GM18868 (cell line): ENCODE data around the gene RPL18.
A peak's percentile ranks its signal among the peaks of the same experiment; 100 is the strongest.

Source experiments
- ATAC-seq: cut with Tn5 transposase; IDR thresholded peaks from one replicate; pipeline ENCODE4 v1.9.1; 2021; ENCODE audit warnings: mild to moderate bottlenecking, moderate library complexity; ENCODE audit not compliant: unreplicated experiment

The RPL18 gene

DNA sequence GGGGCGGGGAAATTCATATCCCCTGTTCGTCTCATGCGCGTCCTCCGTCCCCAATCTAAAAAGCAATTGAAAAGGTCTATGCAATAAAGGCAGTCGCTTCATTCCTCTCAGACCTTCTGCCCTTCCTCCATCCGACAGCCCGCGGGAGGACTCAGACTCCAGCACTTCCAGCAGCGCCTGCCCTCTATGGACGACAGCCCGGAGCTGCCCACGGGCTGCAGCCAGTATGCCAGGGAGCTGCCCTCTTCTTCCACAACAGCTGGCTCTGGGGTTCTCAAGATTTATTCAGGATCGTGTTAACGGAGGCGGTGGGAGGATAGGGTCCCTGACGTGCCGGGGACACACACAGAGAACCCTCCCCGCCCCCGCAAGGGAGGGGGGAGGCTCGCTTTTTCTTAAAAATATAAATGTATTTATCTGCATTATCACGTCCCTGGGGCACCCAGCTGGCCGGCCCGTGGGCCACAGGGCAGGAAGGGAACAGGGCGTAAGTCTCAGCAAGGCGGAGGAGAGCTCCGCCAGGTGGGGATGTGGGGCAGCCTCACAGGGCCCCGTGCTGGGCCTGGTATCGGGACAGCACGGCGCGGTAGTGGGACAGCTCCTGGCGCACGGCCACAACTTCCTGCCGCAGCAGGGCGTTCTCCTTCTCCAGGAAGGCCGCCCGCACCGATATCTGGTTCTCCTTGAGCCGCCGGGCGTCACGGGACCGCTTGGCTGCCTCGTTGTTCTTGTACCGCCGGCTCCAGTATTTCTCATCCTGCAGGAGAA, 11.5 kb upstream of the RPL18 start:
- no peak for ATAC-seq

DNA sequence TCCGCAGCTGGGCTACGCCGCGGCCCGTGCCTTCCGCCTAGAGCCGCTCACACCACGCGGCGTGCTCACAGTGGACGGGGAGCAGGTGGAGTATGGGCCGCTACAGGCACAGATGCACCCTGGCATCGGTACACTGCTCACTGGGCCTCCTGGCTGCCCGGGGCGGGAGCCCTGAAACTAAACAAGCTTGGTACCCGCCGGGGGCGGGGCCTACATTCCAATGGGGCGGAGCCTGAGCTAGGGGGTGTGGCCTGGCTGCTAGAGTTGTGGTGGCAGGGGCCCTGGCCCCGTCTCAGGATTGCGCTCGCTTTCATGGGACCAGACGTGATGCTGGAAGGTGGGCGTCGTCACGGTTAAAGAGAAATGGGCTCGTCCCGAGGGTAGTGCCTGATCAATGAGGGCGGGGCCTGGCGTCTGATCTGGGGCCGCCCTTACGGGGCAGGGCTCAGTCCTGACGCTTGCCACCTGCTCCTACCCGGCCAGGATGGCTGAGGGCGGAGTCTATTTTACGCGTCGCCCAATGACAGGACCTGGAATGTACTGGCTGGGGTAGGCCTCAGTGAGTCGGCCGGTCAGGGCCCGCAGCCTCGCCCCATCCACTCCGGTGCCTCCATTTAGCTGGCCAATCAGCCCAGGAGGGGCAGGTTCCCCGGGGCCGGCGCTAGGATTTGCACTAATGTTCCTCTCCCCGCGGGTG, 10.8 kb upstream of the RPL18 start:
- ATAC-seq, result no peak

DNA sequence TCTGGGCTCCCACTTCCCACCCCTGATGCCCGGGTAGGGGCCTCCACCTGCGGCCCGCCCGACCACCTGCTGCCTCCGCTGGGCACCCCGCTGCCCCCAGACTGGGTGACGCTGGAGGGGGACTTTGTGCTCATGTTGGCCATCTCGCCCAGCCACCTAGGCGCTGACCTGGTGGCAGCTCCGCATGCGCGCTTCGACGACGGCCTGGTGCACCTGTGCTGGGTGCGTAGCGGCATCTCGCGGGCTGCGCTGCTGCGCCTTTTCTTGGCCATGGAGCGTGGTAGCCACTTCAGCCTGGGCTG, 10.3 kb upstream of the RPL18 start:
- ATAC-seq, result no peak

DNA sequence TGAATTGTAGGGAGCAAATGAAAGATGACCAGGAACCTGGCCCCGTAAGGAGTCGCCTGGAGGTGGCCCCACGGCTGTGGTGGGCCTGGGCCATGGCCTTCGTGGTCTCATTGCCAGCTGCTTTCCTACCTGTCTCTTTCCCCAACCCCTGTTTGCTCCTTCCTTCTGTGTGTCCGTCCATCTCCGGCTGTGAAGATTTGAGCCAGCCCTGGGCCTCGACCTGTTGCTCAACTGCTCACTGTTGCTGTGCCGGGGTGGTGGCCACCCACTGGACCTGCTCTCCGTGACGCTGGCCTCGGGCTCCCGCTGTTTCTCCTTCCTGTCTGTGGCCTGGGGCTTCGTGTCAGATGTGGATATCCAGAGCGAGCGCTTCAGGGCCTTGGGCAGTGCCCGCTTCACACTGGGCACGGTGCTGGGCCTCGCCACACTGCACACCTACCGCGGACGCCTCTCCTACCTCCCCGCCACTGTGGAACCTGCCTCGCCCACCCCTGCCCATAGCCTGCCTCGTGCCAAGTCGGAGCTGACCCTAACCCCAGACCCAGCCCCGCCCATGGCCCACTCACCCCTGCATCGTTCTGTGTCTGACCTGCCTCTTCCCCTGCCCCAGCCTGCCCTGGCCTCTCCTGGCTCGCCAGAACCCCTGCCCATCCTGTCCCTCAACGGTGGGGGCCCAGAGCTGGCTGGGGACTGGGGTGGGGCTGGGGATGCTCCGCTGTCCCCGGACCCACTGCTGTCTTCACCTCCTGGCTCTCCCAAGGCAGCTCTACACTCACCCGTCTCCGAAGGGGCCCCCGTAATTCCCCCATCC, 9.7 kb upstream of the RPL18 start:
- no peak for ATAC-seq

DNA sequence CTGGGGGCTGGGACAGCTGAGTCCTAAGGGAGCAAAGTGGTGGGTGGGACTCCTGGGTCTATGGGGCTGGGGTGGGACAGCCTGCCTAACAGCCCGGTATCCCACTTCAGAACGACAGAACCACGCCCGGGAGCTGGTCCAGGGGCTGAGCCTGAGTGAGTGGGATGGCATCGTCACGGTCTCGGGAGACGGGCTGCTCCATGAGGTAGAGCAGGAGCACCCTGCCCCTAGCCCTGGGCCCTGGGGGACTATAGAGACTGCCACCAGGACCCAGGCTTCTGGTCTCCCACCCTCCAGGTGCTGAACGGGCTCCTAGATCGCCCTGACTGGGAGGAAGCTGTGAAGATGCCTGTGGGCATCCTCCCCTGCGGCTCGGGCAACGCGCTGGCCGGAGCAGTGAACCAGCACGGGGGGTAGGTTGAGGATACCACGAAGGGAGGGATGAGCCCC, 8.9 kb upstream of the RPL18 start:
- no peak for ATAC-seq

DNA sequence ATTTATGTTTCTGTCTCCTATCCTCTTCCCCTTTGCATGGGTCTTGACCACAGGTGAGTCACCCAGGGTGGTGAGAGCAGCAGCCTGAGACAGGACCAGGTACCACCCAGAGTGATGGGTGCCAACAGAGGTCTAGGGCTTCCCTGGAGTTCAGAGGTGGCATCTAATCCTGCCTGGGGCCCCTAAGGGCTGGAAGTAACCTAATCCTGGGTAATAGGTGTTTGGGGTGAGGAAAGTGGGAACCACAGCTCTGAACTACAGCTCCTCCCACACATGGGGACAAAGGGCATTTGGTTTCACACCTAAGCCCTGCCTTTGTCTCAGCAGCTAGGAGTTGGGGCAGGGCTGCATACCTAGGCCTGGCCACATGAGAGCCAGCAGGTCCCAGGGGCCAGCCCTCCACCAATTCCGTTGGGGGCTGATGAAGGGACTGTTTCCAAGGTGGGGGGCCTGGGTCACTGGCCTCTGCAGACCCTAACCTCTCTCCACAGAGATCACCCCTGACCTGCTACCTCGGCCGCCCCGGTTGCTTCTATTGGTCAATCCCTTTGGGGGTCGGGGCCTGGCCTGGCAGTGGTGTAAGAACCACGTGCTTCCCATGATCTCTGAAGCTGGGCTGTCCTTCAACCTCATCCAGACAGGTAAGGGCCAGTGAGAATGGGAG, 8.4 kb upstream of the RPL18 start:
- no peak for ATAC-seq

DNA sequence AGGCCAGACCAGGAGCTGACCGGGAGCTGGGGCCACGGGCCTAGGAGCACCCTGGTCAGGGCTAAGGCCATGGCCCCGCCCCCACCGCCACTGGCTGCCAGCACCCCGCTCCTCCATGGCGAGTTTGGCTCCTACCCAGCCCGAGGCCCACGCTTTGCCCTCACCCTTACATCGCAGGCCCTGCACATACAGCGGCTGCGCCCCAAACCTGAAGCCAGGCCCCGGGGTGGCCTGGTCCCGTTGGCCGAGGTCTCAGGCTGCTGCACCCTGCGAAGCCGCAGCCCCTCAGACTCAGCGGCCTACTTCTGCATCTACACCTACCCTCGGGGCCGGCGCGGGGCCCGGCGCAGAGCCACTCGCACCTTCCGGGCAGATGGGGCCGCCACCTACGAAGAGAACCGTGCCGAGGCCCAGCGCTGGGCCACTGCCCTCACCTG, 6.9 kb upstream of the RPL18 start:
- ATAC-seq, result no peak

DNA sequence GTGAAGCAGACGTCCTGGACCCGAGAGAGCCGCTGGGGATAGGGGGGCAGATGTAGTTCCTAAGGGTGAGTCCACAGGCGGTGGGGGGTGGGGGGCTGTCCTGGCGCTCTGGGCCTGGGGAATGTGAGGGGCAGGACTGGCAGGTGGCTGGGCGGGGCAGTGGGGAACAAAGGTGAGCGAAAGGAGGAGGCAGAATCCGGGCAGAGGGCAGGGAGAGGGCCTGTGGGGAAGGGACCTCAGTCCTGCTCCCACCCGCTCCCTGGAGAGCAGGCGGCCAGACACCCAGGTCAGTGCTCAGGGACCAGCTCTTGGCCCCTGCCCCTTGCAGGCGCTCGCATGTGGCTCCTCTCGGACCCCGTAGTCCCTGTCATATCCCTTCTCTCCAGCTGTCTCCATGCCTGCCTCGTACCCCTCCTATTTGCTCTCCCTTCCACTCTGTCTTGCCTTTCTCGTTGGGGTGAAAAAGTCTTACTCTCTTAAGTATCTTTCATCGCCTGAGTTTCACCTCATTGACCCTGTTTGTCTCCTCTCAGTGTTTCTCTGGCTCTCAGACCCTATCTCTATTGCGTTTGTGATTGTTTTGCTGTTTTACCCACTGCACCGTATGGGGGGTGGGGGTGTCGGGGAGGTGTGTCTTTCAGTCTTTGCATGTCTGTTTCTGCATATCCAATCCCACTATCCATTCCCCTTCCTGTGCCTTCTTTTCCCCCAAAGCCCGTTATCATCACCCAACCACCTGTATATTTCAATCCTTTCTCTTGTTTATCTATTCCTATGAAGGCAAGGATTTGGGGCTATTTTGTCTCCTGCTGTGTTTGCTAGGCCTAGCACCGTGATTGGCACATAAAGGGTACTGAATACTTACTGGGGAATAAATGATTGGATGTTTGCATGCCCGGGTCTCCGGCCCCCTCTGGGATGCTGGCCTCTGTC, 6.1 kb upstream of the RPL18 start:
- no peak for ATAC-seq

DNA sequence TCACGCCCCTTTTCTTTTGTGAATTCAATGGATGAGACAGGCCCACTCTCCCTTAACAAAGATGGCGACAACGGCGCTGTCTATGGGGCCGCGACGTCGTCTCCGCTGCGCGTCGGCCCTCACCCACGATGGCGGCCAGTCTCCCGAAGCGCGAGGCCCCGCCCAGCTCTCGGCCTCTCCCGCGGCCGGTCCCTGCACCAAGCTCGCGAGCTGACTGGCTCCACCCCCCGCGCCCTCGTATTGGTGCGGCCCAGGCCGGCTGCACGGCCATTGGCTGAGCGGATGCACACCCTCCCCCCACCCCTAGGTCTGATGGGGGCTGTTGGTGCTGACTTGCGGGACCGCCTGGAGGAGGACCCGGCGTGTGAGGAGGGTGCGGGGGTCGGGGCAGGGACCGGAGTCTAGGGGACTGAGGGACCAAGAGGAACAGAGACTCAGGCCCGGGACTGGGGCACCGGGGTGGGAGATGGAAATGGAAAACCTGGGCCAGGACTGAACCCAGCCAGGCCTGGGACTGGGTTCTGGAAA, 5.2 kb upstream of the RPL18 start:
- ATAC-seq, result peak; percentile 69

DNA sequence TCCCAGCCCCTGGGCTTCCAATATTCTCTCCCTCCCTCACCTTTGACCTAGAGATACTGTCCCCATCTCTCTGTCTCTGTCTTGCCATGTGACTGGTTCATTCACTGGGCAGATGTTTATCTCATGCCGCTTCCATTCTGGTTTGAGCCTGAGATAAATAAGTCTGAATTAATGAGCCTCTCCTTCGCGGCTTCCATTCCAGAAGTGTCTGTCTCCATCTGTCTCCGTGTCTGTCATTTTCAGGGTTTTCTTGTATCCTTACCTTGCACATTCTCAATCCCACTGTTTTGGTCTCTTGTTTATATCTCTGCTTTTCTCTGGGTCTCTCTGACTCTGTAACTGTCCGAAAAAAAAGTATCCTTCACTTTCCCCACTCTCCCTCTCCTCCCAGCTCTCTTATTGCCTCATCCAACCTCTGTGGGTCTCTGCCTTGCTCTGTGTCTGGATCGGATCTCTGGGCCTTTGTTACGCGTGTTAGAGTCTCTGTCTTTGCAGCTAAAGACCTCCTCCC, 4.6 kb upstream of the RPL18 start:
- ATAC-seq, result no peak

DNA sequence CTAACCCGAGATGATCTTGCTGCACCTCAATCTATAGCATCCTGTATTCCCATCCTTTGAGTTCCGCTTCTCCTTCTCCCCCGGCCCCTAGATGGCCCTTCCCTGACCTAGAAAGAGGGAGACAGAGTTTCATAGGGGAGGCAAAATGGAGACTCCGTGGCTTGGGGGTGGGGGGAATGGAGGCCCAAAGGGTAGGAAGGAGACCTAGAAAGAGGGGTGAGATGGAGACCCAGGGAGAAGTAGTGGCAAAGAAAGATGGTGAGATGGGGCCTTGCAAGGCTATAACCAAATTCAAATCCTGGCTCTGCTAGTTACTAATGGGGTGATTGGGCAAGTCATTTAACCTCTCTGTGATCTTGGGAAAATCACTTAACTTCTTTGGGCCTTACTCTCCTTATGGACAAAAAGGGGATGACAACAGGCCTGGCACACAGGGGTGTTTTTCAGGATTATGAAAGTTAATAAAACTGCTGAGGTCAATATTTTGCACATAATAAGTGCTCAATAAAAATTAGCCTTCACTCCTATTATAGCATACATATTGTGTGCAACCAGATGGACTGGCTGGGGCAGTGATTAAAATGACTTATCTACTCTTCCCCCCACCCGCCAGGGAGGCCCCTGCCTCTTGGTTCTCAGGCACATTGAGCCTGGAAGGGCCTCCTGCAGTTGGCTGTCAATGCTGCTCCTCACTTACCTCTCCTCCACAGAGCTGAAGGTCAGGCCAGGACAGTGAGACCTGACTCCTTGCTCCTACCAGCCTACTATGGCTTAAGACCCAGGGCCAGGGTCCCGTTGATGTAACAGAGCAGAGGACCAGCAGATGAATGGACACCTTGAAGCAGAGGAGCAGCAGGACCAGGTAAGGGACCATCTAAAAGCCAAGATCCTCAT, 961 bp upstream of the RPL18 start:
- ATAC-seq, result no peak

DNA sequence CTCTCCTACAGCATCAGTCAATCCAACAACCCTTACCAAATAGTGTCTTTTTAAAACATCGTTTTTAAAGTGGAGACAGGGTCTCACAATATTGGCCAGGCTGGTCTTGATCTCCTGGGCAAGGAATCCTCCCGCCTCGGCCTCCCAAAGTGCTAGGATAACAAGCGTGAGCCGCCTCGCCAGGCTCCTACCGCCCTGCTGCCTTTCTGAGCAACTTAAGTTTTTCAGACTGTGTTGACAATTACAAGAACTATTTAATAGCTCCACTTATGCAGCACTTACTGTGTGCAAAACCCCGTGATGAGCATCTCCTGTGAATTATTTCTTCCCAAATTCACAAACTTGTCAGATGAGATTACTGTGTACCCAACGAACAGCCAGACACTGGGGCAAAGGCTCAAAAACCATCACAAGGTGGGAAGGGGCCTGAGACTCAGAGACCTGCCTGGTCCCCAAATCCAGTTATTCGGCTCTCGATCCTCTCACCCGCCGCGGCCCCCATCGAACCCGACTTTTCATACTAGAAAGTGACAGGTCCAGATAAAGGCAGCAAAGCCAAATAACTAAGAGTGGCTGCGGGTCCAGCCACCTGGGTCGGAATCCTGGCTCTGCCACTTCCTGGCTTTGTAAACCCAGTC, 581 bp downstream of the RPL18 start:
- no peak for ATAC-seq

DNA sequence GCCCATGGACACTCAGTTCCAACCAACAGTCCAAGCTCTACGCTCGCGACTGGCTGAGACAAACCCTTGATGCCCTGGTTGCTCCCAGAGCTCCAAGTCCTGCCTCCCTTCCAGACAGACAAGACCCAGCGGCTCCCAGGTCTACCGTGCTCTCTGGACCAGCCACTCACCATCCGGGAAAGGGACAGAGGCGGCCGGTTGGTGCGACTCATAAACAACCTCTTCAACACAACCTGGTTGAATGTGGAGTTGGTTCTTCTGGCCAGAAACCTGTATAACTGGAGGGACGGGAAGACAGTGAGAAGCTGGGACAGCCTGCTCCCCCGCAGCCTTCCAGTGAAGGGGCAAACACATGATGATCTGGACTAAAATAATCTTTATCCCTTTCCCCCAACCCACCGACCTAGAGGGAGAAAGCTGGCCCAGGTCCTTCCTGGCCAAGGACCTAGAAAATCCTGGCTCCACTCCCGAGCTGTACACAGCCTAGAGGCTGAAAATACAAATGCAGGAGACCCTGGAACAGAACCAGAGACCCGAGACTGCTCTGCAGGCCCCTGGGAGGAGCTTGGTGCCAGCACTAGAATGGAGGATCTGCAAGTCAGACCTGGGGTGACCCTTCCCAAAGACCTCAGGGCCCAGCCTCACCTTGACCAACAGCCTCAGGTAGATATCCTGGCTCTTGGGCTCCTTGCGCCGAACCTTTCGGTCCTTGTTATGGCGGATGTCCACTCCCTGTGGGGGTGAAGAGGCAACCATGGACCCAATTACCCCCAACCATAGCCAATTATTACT, 1.6 kb downstream of the RPL18 start:
- ATAC-seq, result no peak

DNA sequence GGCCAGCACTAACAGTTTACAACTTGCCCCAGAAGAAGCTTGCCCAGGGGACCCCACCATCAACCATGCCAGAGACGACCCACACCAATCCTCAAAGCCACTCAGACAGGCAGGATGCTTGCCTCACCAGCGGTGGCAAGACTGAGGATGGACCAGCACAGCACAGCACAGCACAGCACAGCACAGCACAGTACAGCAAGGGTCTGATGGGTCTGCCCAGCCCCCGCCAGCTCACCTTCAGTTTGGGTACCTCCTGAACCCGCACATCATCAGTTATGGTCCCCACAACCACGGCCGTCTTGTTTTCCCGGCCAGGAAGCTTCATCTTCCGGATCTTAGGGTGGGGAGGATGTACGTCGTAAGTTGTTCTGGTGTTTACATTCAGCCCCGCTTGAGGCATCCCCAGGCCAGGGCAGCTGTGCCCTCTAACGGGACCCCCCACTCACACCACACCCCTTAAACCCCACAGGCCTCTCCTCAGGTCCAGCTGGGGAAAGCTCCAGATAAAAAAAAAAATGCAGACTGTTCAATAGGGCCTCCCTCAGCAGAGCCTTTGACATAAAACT, 2.4 kb downstream of the RPL18 start:
- no peak for ATAC-seq

DNA sequence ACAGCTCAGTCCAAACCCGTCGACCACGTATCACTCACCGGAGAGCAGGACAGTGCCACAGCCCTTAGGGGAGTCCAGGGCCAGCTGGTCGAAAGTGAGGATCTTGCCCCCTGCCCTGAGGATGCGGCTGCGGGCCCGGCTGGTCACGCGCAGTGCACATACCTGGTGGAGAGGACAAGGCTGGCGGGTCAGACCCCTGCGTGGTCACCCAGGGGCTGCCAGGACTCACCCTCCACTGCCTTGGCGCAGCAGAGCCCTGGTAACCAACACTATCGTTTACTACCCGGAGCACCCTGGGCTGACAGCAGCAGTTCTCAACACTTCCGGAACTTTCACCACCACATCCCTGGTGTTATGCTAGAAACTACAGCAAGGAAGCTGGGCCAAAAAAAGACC, 2.9 kb downstream of the RPL18 start:
- no peak for ATAC-seq

DNA sequence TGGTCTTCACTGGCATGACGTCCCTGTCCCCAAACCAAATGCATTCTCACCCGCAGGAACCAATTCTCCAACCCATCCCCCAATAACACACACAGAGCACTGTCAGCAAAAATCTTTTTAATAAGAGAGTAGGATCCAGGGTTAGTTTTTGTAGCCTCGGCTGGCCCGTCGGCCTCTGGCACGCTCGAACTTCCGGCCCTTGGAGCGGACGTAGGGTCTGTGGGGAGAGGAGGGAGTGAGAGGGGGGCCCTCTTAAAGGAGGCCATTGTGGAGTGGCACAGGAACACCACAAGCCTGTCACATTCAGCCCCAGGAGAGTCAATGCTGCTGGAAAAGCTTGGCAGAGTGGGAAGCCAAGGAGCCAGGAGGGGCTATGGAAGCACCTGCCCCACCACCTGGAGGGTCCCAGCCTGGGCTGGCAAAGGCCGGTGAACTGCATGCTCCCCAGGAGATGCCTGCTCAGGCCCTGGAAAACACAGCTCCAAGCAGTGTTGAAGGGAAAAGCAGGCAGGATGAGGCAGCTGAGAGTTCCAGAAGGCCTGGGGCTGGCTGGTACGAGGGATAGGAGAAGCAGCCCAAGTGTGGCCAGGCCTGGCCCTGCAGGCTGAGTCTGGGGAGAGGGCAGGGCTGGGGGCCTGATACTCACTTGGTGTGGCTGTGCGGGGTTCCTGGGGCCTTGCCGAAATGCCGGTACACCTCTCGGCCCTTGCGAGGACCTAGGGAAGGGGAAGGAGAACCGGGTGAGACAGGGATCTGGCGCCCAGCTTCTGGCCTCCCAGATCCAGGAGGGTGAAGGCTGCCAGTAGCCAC, 3.5 kb downstream of the RPL18 start:
- no peak for ATAC-seq
